ENCODE results near the gene CFP. TPM values are rescaled to one million over a fixed set of nuclear protein-coding genes. Genes with fewer than 3 reads are reported as not detected.
"Not testable (repeated sequence)": the region's sequence is repeated elsewhere in the genome, so short reads cannot be mapped to it uniquely, and the experiment has no call there.

CFP gene
- polyA plus RNA-seq (2013, experiment 1 of 2) = 2.0 TPM
- polyA plus RNA-seq (2013, experiment 2 of 2) = 2.2 TPM

DNA sequence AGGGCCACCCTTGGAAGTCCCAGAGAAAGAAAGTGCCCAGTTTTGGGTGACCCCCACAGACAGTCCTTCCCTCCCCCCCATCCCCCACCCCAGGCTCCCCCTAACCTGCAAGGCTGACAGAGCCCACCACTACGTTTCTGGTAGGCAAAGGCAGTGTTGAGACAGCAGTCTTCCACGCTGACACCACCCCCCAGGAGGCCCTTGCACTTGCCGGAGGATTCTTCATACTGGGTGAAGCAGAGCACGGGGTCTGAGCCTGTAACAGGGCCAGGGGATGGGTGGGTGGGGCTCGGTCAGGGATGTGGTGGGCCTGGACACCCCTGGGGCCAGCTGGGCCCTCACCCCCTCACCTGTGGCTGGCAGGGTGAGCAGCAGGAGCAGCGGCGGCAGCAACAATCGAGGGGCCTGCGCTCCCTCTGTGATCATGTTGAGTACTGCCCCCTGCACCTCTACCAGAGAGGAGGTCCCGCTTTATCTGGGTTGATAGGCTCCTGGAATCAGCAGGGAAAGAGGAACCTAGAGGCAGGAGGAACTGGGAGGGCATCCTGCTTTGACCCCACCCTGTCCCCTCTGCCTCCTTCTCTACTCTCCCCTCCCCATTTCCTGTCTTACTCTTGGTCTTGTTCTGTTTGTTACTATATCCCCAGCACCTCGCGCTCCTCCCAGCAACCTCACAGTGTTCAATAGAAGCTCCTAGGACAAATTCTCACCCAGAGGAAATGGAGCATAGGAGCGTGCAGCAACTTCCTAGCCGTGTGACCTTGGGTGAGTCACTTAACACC is at the start of gene CFP:
Gene CFP (minus strand): TSS at position 512 of the 782 bp plus-strand sequence. CDS start 86 bp downstream, at position 426.
- H3K4me1 ChIP-seq (ENCODE audit: control insufficient read depth, low read depth, low read length) = no peaks in the 10 kb centered on the region
- no peak within 1 kb of the TSS for H3K4ac ChIP-seq (ENCODE audit: low read depth, low read length)
- no peak within 1 kb of the TSS for H4K5ac ChIP-seq (ENCODE audit: low read length)
- peak; percentile 65 for DNase-seq
- no peak within 1 kb of the TSS for H3K9ac ChIP-seq (ENCODE audit: low read length)
- no peaks in the 10 kb centered on the region for H3K36me3 ChIP-seq (ENCODE audit: control insufficient read depth, insufficient read depth, low read length)
- H3K4me3 ChIP-seq (ENCODE audit: low read length) = no peak within 1 kb of the TSS
- no peaks in the 10 kb centered on the region for H3K27me3 ChIP-seq (ENCODE audit: insufficient read depth, low read length, poor library complexity)
- H2BK120ac ChIP-seq (ENCODE audit: low read depth, low read length) = no peak within 1 kb of the TSS
- H3K23ac ChIP-seq (ENCODE audit: low read length) = no peak within 1 kb of the TSS
- H3K18ac ChIP-seq (ENCODE audit: low read length) = no peak within 1 kb of the TSS
- WGBS (ENCODE audit: extremely low coverage, insufficient coverage, low lambda C conversion rate) = no CpG with 5 or more reads among the region's 14 CpGs
- no peaks in the 10 kb centered on the region for H3K79me2 ChIP-seq (ENCODE audit: control insufficient read depth, insufficient read depth, low read length)
- no peak within 1 kb of the TSS for H3K4me2 ChIP-seq (ENCODE audit: low read length)
- no peaks in the 10 kb centered on the region for H3K79me1 ChIP-seq (ENCODE audit: low read length)
- H2AK5ac ChIP-seq (ENCODE audit: low read length) = no peak within 1 kb of the TSS
- H4K8ac ChIP-seq (ENCODE audit: low read depth, low read length) = no peak within 1 kb of the TSS
- no peak within 1 kb of the TSS for H2BK5ac ChIP-seq (ENCODE audit: low read length)
- H3K56ac ChIP-seq (ENCODE audit: low read length) = peak within 1 kb of the TSS; percentile 53
- H3K27ac ChIP-seq (ENCODE audit: low read depth, low read length) = no peak within 1 kb of the TSS
- no peak within 1 kb of the TSS for H2BK15ac ChIP-seq (replicated peaks; ENCODE audit: low read depth)

DNA sequence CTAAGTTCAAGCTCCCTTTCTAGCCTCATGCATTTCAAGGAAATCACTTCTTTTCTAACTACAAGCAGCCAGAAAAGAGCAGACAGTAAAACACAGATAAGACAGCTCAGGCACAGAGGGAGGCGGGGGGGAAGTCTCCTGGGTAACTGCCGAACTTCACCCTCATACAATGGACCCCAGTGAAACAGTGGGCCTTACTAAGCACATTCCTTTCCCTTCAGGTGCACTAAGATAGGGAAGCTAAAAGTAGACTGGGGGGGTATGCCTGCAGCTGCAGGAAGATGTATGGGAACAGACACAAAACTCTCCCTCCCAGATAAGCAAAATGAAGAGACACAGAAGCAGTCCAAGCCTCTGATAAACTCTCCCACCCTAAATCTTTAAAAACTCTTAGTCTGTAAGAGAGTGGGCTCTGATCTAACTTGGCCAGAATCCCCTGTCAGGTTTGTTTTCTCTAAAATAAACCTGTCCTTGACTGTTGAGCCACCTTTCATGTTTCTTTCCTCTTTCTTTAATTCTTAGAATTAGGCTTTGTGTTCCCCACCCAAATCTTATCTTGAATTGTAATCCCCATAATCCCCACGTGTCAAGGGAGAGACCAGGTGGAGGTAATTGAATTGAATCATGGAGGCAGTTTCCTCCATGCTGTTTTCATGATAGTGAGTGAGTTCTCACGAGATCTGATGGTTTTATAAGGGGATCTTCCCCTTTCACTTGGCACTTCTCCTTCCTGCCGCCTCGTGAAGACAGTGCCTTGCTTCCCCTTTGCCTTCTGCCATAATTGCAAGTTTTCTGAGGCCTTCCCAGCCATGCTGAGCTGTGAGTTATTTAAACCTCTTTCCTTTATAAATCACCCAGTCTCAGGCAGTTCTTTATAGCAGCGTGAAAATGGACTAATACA is 46.5 kb upstream of the CFP start:
- H3K9ac ChIP-seq (ENCODE audit: low read length); H4K5ac ChIP-seq (ENCODE audit: low read length); H3K56ac ChIP-seq (ENCODE audit: low read length); H3K79me1 ChIP-seq (ENCODE audit: low read length); H3K23ac ChIP-seq (ENCODE audit: low read length); H3K79me2 ChIP-seq (ENCODE audit: control insufficient read depth, insufficient read depth, low read length); H3K4me3 ChIP-seq (ENCODE audit: low read length); H3K4ac ChIP-seq (ENCODE audit: low read depth, low read length); H3K27me3 ChIP-seq (ENCODE audit: insufficient read depth, low read length, poor library complexity); H3K4me1 ChIP-seq (ENCODE audit: control insufficient read depth, low read depth, low read length); H3K18ac ChIP-seq (ENCODE audit: low read length); H2BK120ac ChIP-seq (ENCODE audit: low read depth, low read length); H3K36me3 ChIP-seq (ENCODE audit: control insufficient read depth, insufficient read depth, low read length); H2BK15ac ChIP-seq (replicated peaks; ENCODE audit: low read depth); H4K8ac ChIP-seq (ENCODE audit: low read depth, low read length); H2BK5ac ChIP-seq (ENCODE audit: low read length); H3K27ac ChIP-seq (ENCODE audit: low read depth, low read length); H2AK5ac ChIP-seq (ENCODE audit: low read length); H3K4me2 ChIP-seq (ENCODE audit: low read length): not testable (repeated sequence)
- peak; percentile 6 for DNase-seq
- WGBS (ENCODE audit: extremely low coverage, insufficient coverage, low lambda C conversion rate) = no CpG with 5 or more reads among the region's 7 CpGs

DNA sequence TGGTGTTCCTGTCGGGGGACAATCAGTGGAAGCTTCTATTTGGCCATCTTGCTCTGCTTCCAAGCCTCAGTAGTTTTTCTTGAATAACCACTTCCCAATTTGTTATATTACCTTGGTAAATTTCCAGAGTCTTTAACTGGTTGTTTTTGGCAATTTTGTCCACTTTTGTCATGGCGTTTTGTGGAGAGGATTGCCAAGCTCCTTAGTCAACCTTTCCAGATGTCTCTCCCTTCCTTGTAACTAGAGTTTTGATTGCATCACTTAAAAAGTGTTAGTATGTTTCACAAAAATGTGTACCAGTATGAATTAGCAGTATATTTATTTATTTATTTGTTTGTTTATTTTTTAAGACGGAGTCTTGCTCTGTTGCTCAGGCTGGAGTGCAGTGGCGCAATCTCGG is 45.0 kb upstream of the CFP start:
- Histone ChIP-seq H2AK5ac (ENCODE audit: low read length) (no peak overlapping the region), H3K4me2 (ENCODE audit: low read length) (no peak overlapping the region), H4K8ac (ENCODE audit: low read depth, low read length) (no peak overlapping the region), H2BK15ac (replicated peaks; ENCODE audit: low read depth) (no peak overlapping the region), H2BK5ac (ENCODE audit: low read length) (no peak overlapping the region), H3K4ac (ENCODE audit: low read depth, low read length) (no peak overlapping the region), H3K36me3 (ENCODE audit: control insufficient read depth, insufficient read depth, low read length) (no peaks in the 10 kb centered on the region), H3K79me1 (ENCODE audit: low read length) (no peaks in the 10 kb centered on the region), H4K5ac (ENCODE audit: low read length) (no peak overlapping the region), H3K9ac (ENCODE audit: low read length) (no peak overlapping the region), H3K79me2 (ENCODE audit: control insufficient read depth, insufficient read depth, low read length) (no peaks in the 10 kb centered on the region), H2BK120ac (ENCODE audit: low read depth, low read length) (no peak overlapping the region), H3K4me1 (ENCODE audit: control insufficient read depth, low read depth, low read length) (no peaks in the 10 kb centered on the region), H3K56ac (ENCODE audit: low read length) (no peak overlapping the region), H3K18ac (ENCODE audit: low read length) (no peak overlapping the region), H3K23ac (ENCODE audit: low read length) (no peak overlapping the region), H3K27ac (ENCODE audit: low read depth, low read length) (no peak overlapping the region), H3K27me3 (ENCODE audit: insufficient read depth, low read length, poor library complexity) (no peaks in the 10 kb centered on the region), H3K4me3 (ENCODE audit: low read length) (no peak overlapping the region)
- no peak for DNase-seq
- no CpG with 5 or more reads among the region's 5 CpGs for WGBS (ENCODE audit: extremely low coverage, insufficient coverage, low lambda C conversion rate)

DNA sequence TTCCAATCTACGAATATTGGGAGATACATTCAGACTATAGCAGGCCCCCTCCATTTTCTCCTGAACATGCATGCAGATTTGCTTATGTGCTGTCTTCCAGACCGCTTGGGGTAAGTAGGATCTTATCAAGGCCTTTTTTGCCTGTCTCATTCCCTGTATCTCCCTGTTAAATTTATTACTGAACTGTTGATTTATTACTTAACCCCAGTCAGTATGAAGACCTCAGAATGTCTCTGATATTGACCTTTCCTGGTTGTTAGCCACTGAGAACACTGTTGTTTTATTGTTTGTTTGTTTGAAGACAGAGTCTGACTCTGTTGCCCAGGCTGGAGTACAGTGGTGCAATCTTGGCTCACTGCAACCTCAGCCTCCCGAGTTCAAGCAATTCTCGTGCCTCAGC is 36.1 kb upstream of the CFP start:
- not testable (repeated sequence) for H3K27ac ChIP-seq (ENCODE audit: low read depth, low read length); H3K4me2 ChIP-seq (ENCODE audit: low read length); DNase-seq; H3K36me3 ChIP-seq (ENCODE audit: control insufficient read depth, insufficient read depth, low read length); H3K4me3 ChIP-seq (ENCODE audit: low read length); H4K8ac ChIP-seq (ENCODE audit: low read depth, low read length); H2BK15ac ChIP-seq (replicated peaks; ENCODE audit: low read depth); H3K9ac ChIP-seq (ENCODE audit: low read length); H3K27me3 ChIP-seq (ENCODE audit: insufficient read depth, low read length, poor library complexity); H2AK5ac ChIP-seq (ENCODE audit: low read length); H3K18ac ChIP-seq (ENCODE audit: low read length); H3K79me1 ChIP-seq (ENCODE audit: low read length); H3K56ac ChIP-seq (ENCODE audit: low read length); H3K4me1 ChIP-seq (ENCODE audit: control insufficient read depth, low read depth, low read length); H3K4ac ChIP-seq (ENCODE audit: low read depth, low read length); H3K79me2 ChIP-seq (ENCODE audit: control insufficient read depth, insufficient read depth, low read length); H2BK120ac ChIP-seq (ENCODE audit: low read depth, low read length); H2BK5ac ChIP-seq (ENCODE audit: low read length); H3K23ac ChIP-seq (ENCODE audit: low read length); H4K5ac ChIP-seq (ENCODE audit: low read length)
- no CpG with 5 or more reads among the region's 4 CpGs for WGBS (ENCODE audit: extremely low coverage, insufficient coverage, low lambda C conversion rate)

DNA sequence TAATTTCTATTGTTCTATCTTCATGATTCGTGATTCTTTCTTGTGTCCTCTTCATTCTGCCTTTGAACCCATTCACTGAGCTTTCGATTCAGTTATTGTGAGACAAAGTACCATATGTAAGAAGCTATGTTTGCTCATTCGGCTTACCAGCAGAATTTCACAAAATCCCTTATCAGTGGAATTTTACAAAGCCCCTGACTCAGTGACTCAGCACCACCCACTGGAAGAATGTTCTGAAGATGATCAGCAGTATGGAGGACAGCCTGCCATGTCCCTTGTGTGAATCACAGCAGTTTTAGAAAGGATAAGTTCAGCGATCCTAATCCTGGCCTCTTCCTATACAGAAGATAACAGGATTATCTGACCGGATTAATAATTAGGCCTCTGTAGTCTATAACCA is 35.0 kb upstream of the CFP start:
- H3K79me1 ChIP-seq (ENCODE audit: low read length) = no peaks in the 10 kb centered on the region
- H3K4me1 ChIP-seq (ENCODE audit: control insufficient read depth, low read depth, low read length) = no peaks in the 10 kb centered on the region
- H3K4me2 ChIP-seq (ENCODE audit: low read length) = no peak overlapping the region
- H2BK120ac ChIP-seq (ENCODE audit: low read depth, low read length) = no peak overlapping the region
- H3K27ac ChIP-seq (ENCODE audit: low read depth, low read length) = no peak overlapping the region
- H3K79me2 ChIP-seq (ENCODE audit: control insufficient read depth, insufficient read depth, low read length) = no peaks in the 10 kb centered on the region
- no peak overlapping the region for H3K9ac ChIP-seq (ENCODE audit: low read length)
- H3K27me3 ChIP-seq (ENCODE audit: insufficient read depth, low read length, poor library complexity) = no peaks in the 10 kb centered on the region
- no peak overlapping the region for H4K5ac ChIP-seq (ENCODE audit: low read length)
- H2AK5ac ChIP-seq (ENCODE audit: low read length) = no peak overlapping the region
- no peak overlapping the region for H2BK5ac ChIP-seq (ENCODE audit: low read length)
- H3K36me3 ChIP-seq (ENCODE audit: control insufficient read depth, insufficient read depth, low read length) = no peaks in the 10 kb centered on the region
- no peak overlapping the region for H2BK15ac ChIP-seq (replicated peaks; ENCODE audit: low read depth)
- H3K4me3 ChIP-seq (ENCODE audit: low read length) = no peak overlapping the region
- H3K18ac ChIP-seq (ENCODE audit: low read length) = no peak overlapping the region
- no CpG with 5 or more reads among the region's 5 CpGs for WGBS (ENCODE audit: extremely low coverage, insufficient coverage, low lambda C conversion rate)
- no peak overlapping the region for H3K56ac ChIP-seq (ENCODE audit: low read length)
- H3K4ac ChIP-seq (ENCODE audit: low read depth, low read length) = no peak overlapping the region
- H4K8ac ChIP-seq (ENCODE audit: low read depth, low read length) = no peak overlapping the region
- H3K23ac ChIP-seq (ENCODE audit: low read length) = no peak overlapping the region
- DNase-seq = no peak

Data from mesendoderm (in vitro differentiated cells).